ENCODE data around the gene COL4A2.

Gene COL4A2

DNA sequence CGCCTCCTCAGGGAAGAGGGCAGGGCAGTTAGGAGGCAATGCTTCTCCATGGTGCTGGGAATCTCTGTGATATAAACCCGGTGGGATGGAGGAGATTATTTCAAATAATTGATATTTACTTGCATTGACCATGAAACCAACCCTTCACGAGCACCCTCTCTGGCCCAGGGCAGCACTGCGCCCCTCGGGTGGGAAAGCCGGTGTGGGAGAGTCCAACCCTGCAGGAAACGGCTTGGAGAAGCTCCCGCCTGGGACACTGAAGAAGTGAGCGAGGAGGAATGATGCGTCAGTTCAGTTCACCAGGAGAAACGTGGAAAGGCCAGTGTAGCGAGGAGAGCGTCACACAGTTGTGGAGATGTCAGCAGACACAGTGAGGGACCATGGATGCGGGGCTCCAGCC, 99.9 kb downstream of the COL4A2 start:
- no peak for DNase-seq

DNA sequence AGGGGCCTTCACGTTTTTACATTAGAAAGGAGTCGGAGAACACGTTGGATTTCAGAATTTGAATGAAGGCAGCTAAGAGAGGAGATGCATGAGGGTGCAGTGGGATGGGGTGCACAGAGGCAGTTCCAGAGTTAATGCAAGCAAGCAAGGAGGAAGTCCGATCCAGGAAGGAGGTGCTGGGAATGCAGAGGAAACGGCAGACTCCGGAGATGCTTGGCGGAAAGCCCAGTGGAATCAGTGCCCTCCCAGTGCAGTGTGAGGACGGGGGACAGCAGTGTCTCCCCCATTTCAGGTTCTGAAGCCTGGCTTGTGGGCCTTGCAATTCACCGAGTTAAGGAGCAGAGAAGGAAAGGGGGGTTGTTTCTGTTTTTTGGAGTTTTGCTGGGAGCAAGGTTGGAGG, 100.4 kb downstream of the COL4A2 start:
- DNase-seq, result no peak

DNA sequence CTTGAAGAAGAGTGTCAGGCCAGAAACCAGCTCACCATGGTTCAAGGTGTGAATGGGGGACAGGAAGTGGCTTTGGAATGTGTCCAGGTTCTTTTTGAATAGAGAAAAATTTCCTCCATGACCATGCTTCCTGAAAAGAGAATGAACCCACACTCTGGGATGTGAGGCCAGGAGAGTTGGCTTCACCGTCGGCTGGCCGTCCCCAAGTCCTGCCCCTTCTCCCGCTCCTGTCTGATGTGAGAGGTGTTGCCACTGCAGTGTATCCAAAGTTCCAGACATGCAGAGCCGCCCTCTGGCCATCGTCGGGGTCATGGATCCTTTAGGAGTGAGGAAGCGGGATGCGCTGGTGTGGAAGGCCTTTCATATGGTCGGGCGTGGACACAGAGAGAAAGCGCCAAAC, 101.2 kb downstream of the COL4A2 start:
- no peak for DNase-seq

DNA sequence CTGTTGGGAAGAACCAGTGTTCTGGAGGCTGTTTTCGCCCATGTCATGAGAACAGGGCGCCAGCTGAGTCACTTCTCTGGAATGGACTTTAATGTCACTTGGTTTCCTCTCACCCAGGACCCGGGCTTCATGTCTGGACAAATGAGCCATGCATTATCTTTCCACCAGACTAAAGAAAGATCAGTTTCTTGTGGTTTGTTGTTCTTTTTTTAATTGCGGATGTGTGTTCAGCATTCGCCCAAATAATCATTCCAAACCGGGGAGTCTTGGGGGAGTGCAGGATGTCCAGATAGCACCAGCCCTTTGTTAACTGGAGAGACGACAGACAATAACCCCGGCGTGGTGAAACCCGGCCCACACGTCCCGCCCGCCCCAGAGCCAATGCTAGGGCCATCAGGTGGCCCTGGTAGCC, 102.5 kb downstream of the COL4A2 start:
- no peak for DNase-seq

DNA sequence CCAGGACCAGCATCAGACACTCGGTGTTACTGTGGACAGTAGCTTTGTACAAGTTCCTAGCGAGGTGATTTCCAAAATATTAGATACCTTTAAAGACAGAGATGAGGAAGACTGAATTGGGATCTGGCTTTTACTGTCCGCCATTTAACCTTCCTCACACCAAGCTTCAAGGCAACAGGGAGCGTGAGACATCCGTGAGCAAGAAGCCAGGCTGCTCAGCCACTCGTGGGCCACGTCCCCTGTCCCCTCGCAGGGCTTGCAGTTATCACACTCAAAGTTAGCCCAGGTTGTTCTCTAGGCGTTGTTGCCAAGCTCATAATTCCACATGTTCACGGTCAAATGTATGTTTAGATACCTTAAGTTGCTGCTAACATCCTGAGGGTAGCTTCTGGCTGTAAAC, 102.9 kb downstream of the COL4A2 start:
- no peak for DNase-seq

DNA sequence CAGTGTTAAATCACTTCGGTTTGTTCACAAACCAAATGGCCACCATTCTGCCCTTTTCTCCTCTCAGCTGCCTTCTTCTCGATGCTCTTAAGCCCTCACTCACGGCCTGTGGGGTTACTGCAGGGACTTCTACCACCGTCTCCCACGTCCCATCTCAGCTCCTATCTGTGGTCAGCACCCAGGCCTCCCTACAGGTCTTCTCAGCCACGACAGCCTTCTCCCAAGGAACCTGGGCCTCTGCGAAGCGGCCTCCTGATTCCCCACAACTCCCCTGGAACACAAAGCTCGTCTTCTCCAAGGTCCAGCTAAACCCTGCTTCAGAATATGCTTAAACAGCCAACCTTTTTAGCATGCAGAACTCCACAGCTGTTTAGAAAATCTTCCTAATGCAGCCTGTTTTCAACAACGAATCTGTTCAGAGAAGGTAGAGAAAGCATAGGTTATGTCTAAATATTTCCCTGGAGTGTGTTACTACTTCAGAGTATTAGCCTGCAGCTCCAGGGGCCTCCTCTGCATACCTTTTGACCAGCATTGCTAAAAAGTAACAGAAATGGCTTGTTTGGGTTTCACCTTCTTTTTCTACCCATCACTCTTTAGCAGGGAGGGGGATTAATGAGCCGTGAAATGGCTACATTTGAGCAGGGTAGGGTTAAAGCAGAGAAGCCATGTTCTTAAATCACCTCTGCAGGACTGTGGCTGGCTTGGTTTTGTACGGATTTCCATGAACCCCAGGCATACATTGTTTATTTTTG, 104.0 kb downstream of the COL4A2 start:
- DNase-seq, result no peak

DNA sequence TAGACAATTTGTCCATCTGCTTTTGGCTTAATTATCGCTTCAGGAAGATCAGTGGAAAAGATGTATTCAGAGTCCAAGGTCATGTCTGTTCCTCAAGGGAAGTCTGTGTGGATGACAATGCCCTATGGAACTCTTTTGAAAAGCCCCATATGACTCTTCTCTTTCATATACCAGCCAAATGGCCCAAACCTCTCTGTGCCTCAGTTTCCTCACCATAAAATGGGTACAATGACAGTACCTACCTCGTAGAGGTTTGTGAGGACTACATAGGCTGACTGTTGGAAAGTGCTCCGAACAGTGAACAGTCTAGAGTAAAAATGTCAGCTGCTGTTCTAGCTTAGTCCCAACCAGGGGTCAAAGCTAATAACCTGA, 104.6 kb downstream of the COL4A2 start:
- no peak for DNase-seq

DNA sequence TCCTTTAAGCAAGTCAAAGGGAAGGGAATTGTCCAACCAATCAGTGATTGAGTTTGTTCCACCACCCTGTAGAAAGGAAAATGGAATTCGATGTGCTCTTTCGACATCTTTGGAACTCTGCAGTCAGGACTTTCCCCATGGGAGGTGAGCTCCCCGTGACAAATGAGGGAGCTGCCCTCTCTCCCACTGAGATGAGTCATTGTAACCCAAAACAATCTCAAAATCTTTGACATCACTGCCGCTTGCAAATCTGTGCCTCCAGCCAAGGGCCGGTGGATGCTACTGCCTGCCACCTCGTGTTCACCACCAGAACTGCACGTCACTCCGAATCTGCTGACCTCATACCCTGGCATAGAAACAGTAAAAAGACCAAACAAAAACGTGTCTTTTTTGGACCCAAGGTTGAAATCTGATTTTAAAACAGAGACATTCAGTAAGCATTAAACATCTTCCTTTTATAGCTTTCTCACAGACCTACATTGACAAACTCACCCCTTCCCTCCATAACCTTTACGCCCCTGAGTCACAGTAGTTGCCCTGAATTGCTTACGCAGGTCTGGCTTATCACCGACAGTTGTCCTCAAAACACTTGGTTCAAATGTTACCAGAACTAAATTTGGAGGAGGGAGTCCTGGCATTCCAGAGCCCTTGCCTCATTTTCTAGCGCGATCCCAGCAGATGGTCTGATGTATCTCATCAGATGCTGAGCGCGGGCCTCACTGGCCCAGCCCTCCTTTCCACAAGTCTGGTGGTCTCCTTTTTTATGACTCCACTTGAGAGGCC, 105.2 kb downstream of the COL4A2 start:
- peak; percentile 41 for DNase-seq

DNA sequence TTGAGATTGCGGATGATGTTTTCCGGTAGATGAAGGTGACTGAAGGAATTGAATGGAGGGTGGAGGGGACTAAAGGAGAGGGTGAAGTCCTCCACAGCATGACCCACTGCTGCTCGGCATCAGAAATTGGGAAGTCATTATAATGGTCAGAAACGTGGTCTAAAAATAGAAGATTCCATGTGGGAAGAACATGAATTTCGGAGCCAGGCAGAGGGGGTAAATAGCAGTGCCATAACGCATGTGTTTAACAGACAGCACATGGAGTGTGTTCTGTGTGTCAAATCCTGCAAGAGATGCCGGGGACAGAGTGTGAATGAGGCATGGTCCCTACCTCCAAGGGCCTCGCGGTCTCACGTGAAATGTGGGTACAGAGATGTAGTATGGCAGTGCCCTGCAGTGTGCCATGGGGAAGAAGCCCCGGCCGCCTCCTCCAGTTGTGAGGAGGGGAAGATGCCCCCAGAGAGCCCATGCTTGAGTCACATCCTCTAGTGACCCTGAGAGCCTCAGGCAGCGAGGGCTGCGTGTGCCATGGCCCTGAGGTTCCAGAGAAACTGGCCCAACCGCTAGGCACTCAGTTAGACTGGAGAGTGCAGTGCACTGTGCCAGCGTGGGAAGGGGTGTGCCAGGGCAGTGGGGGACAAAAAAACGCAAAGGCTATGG, 106.1 kb downstream of the COL4A2 start:
- DNase-seq, result no peak

DNA sequence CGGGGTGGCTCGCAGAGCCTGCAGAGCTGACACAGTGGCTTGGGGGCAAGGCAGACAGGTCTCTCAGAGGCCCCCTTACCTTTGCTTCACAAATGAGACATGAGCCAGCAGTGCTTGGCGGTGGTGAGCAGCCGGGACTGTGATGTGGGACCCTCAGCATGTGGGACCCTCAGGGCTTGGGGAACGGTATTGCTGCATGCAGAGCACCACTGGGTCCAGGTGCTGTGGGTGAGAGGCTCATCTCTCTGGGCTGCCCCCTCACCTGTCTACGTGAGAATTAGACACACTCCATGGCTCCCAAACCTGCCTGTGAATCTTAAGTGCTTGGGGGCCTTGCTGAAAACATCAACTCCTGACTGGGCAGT, 106.6 kb downstream of the COL4A2 start:
- no peak for DNase-seq

DNA sequence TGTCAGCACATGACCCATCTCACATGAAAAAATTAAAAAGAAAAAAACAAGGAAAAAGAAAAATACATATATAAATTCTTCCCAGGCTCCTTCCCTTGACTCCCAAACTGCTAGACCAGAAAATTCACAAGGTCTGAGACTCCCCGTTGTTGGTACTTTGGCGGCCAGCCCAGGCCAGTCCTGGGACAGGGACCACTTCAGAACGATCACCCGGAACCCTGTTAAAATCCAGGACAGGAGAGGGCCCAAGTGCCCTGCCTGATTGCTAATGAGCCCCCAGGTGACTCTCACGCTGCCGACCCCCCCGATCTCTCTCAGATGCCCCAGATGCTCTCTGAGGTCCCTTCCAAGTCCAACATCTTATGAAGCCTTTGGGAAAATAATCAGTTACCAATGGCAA, 107.2 kb downstream of the COL4A2 start:
- DNase-seq, result no peak

DNA sequence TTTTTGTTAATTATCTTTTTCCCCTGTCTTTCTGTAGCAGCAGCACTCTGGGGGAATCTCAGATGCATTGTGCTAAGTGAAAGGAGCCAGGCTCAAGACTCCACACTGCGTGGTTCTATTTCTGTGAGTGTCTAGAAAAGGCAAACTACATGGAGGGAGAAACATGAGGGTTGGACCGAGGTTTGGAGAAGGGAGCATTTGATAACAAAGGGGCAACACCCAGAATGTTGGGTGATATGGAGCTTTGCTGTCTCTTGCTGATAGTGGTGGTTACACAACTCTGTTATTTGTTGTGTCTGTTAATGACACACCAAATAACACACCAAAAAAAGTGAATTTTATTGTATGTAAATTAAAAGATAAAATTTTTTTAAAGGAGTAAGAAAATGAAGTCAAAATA, 107.8 kb downstream of the COL4A2 start:
- no peak for DNase-seq

DNA sequence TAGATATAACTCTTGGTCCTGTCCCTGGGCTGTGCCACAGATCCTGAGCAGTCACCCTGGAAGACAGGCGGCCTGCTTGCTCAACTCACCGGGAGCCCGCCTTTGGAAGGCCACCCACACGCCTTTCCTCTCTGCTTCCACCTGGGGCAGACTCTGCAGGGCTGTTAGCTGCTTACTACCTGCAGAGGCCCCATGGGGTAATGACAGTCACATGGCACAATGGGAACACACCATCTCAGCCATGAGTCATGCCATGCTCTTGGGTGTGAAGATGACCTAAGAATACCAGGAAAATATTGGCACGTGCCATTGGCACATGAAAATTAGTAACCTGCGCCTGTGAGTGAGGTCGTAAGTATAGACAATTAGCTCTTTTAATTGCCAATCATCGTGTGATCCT, 108.6 kb downstream of the COL4A2 start:
- DNase-seq, result no peak

DNA sequence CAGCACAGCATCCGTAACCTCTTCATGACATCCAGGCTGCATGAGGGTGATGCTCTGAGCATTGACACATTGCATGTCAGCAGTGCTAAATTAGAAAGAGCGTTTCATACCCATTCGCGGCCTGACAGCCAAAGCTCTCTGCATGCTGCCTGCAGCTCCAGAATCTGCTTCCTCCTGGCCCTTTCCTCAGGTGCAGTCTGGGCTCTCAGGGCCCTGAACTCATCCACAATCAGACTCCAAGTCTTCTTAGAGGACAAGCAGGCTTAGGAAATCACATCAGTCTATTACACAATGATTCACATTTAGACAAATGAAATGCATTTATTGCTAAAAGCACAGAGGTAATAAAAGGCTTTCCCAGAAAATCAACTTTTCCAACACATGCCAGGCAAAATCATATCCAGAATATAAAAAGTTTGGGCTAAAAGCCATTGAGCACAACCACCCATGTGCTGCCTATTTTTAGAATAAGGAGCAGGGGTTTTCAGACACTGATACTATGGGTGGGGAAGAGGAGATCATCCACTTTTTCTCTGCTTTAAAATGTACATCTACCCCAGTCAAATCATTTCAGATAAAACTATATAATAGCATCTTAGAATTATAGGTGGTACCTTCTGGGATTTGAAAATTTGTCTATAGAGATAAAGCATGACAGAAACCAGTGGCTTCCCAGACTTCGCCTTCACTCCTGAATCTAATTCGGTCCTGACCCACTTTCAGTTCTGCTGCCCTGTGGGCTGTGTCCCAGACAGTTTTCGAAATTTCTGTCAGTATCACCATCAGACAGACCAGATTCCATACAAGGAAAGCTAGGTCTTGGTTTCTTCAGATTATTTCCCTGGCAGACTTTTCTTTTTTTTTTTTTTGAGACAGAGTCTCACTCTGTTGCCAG, 109.3 kb downstream of the COL4A2 start:
- DNase-seq, result no peak

DNA sequence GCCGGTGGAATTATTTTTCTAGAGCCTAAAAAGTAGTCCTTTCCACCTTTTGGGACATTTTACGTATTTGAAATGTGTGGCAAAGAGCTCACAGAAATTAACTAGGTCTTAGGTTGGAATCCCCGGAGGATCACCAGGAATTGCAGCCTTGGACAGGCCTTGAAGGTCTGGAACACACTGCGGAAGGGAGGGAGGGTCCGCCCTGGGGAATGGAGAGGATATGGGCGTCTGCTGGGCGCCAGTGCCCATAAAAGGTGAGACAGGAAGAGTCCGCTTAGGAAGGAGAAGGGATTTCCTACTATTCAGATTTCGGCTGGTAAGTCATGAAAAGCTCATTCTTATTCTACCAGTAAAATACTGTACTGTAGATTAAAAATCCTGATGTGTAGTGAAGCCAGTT, 111.9 kb downstream of the COL4A2 start:
- no peak for DNase-seq

DNA sequence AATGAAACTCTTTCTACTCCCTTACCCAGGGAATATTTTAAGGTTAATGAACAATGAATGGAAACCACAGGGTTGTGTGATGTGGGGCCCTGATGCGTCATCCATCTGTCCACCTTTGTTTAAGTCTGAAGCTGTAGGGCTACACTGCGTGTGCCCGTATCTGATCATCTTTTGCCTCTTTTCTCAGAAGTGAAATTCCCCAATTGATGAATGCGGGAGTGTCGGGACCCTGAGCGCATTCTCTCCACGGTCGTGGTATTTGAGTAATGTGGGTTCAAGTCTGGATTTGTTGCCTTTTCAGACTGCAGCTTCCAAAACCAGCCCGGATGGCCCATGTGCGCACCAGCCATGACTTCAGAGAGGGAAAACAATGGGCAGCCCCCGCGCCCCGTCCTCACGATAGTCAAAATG, 112.3 kb downstream of the COL4A2 start:
- DNase-seq, result no peak

DNA sequence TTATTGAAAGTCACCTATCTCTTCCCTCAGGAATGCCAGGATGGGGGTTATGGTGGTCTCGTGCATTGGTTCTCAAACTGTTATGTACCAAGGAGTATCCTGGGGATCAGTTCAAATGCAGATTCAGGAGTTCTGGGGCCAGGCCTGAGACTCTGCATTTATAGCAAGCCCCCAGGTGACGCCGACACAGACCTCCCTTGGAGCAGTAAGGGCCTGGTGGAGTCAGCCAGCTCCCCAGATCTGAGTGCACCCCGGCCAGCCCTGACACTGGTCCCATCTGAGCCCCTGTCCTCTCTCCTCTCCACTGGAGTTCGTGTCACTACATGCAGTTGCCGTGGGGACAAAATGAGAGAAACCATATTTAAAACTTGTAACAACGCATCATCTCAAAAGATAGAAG, 112.9 kb downstream of the COL4A2 start:
- DNase-seq, result no peak

DNA sequence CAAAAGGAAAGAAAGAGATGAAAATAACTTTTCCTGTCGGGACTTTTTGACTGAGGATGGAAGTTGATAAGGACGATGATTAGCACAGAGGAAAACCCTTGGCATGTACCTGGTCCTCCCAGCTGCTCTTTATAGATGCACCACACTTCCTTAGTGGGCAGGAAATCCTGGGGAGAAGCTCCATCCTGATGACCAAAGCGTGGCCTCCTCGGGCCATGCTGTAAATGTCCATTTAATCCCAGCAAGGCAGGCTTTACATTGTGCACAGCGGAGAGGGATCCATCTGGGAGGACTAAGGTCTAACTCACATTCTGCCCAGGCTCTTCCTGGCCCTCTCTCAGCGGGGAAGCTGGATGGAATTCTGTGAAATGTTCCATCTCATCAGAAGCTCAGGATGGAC, 113.5 kb downstream of the COL4A2 start:
- no peak for DNase-seq

DNA sequence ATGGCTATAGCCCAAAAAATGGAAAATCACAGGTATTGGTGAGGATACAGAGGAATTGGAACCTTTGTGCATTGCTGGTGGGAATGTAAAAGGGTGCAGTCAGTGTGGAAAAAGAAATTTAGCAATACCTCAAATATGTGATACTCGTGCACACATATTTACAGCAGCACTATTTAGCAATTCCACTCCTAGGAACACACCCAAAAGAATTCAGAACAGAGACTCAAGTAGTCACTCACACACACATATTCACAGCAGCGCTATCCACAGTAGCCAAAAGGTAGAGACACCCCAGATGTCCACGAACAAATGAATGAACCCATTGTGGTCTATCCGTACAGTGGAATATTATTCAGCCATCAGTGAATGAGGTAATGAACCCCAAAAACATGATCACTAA, 114.0 kb downstream of the COL4A2 start:
- DNase-seq, result no peak

DNA sequence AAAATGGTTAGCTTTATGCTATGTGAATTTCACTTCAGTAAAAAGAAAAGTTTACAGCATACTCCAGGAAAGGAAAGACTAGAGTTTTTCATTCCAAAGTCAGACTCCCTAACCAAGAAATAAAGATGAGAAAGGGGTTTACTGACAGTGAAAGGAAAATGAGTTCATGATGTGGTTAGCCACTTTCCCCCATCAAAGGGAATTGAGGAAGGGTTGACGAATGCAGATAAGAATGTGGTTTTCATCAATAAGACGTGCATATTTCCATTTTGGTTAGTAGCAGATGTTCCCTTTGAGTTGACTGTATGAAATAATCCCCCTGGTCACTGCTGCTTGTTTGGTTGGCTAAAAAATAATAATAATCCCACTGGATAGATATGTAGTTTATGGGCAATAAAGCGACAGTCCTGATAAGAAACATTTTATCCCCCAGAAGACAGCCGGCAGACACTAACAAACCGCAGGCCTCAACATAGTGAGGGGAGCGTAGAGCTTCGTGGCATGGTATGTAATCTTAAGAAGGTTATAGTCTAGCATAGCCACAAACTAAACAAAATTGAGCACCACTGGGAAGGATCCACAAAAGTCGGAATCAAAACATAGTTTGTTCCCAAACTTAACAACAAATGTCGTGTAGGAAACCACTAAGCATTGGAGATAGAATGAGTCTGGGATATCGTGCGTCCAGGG, 114.8 kb downstream of the COL4A2 start:
- no peak for DNase-seq

DNA sequence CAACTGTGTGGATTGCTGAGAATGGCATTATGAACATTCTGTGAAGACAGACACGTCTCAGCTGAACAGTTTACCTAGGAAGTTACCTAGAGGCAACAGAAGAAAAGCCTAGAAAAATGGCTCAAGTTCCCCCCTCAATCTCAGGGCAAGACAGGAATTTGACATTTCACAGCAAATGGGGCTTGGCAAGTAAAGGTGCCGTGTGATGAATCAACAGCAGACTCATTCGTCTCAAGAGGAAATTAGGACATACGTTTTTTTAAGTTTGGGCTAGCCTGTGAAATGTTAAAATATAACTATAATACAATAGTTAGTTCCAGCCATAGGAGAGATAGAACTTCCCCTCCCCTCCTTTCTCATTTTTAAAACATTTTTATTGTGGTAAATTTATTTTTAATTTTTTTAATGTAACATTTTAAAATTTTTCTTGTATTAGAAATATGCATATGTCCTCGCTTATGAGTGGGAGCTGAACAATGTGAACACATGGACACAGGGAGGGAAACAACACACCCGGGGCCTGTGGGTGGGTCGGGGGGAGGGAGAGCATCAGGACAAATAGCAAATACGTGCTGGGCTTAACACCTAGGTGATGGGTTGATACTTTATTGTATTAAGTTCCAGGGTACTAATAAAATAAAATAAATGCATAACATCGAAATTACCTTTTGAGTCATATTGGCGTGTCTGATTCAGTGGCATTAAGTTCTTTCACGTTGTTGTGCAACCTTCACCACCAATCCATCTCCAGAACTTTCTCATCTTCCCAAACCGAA, 116.0 kb downstream of the COL4A2 start:
- no peak for DNase-seq

Measured in NCI-H187 (cell line).